Hematopoietic multipotent progenitor cell treated with erythropoietin and hydrocortisone succinate and interleukin-3 and kit ligand, for 15 days (in vitro differentiated cells): ENCODE results near the gene TGFBR3.

ENCODE experiments used
- DNase-seq: peaks from one replicate; pipeline ENCODE4 v3.0.0-alpha.2; 2015; ENCODE audit warnings: low spot score

The TGFBR3 gene

GRCh38 chr1:91777630-91778300, 108.2 kb downstream of the TGFBR3 start:
- no peak for DNase-seq

GRCh38 chr1:91777196-91777595, 108.8 kb downstream of the TGFBR3 start:
- no peak for DNase-seq

GRCh38 chr1:91776068-91776794, 109.7 kb downstream of the TGFBR3 start:
- DNase-seq: no peak

- no peak for DNase-seq
These were observed 110.7 kb downstream of the TGFBR3 start for GRCh38 chr1:91775227-91775626.

GRCh38 chr1:91774520-91775203, 111.3 kb downstream of the TGFBR3 start:
- DNase-seq: no peak

- DNase-seq: no peak
These were observed 114.2 kb downstream of the TGFBR3 start for GRCh38 chr1:91771717-91772116.

GRCh38 chr1:91770667-91771268, 115.2 kb downstream of the TGFBR3 start:
- DNase-seq: no peak

- DNase-seq: no peak
These were observed 116.2 kb downstream of the TGFBR3 start for GRCh38 chr1:91769742-91770141.

- no peak for DNase-seq
These were observed 116.9 kb downstream of the TGFBR3 start for GRCh38 chr1:91768786-91769725.

- no peak for DNase-seq
These were observed 117.8 kb downstream of the TGFBR3 start for GRCh38 chr1:91768120-91768519.

GRCh38 chr1:91766883-91767282, 119.1 kb downstream of the TGFBR3 start:
- no peak for DNase-seq

GRCh38 chr1:91765880-91766443, 120.0 kb downstream of the TGFBR3 start:
- DNase-seq: no peak

- DNase-seq: no peak
These were observed 120.7 kb downstream of the TGFBR3 start for GRCh38 chr1:91765293-91765692.

- DNase-seq: no peak
These were observed 121.4 kb downstream of the TGFBR3 start for GRCh38 chr1:91764471-91765115.

GRCh38 chr1:91763252-91763651, 122.7 kb downstream of the TGFBR3 start:
- no peak for DNase-seq

GRCh38 chr1:91761295-91761721, 124.6 kb downstream of the TGFBR3 start:
- DNase-seq: no peak

GRCh38 chr1:91760512-91760911, 125.4 kb downstream of the TGFBR3 start:
- no peak for DNase-seq

GRCh38 chr1:91759076-91759475, 126.9 kb downstream of the TGFBR3 start:
- DNase-seq: no peak

GRCh38 chr1:91757763-91758460, 128.0 kb downstream of the TGFBR3 start:
- no peak for DNase-seq

GRCh38 chr1:91755702-91756287, 130.2 kb downstream of the TGFBR3 start:
- no peak for DNase-seq
